Measurements from ENCODE around the gene KLK3.
"Not testable (repeated sequence)": the region's sequence is repeated elsewhere in the genome, so short reads cannot be mapped to it uniquely, and the experiment has no call there.

The KLK3 gene

DNA sequence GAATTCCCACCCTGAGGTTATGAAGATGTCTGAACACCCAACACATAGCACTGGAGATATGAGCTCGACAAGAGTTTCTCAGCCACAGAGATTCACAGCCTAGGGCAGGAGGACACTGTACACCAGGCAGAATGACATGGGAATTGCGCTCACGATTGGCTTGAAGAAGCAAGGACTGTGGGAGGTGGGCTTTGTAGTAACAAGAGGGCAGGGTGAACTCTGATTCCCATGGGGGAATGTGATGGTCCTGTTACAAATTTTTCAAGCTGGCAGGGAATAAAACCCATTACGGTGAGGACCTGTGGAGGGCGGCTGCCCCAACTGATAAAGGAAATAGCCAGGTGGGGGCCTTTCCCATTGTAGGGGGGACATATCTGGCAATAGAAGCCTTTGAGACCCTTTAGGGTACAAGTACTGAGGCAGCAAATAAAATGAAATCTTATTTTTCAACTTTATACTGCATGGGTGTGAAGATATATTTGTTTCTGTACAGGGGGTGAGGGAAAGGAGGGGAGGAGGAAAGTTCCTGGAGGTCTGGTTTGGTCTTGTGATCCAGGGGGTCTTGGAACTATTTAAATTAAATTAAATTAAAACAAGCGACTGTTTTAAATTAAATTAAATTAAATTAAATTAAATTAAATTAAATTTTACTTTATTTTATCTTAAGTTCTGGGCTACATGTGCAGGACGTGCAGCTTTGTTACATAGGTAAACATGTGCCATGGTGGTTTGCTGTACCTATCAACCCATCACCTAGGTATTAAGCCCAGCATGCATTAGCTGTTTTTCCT, 7.0 kb downstream of the KLK3 start:
- DNase-seq (ENCODE audit: low spot score) = no peak

DNA sequence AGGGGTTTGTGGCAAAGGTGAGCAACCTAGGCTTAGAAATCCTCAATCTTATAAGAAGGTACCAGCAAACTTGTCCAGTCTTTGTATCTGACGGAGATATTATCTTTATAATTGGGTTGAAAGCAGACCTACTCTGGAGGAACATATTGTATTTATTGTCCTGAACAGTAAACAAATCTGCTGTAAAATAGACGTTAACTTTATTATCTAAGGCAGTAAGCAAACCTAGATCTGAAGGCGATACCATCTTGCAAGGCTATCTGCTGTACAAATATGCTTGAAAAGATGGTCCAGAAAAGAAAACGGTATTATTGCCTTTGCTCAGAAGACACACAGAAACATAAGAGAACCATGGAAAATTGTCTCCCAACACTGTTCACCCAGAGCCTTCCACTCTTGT, 14.8 kb downstream of the KLK3 start:
- DNase-seq (ENCODE audit: low spot score) = no peak

DNA sequence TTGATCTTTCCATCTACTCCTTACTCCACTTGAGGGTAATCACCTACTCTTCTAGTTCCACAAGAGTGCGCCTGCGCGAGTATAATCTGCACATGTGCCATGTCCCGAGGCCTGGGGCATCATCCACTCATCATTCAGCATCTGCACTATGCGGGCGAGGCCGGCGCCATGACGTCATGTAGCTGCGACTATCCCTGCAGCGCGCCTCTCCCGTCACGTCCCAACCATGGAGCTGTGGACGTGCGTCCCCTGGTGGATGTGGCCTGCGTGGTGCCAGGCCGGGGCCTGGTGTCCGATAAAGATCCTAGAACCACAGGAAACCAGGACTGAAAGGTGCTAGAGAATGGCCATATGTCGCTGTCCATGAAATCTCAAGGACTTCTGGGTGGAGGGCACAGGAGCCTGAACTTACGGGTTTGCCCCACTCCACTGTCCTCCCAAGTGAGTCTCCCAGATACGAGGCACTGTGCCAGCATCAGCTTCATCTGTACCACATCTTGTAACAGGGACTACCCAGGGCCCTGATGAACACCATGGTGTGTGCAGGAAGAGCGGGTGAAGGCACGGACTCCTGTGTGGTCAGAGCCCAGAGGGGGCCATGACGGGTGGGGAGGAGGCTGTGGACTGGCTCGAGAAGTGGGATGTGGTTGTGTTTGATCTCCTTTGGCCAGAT, 15.8 kb downstream of the KLK3 start:
- no peak for DNase-seq (ENCODE audit: low spot score)

DNA sequence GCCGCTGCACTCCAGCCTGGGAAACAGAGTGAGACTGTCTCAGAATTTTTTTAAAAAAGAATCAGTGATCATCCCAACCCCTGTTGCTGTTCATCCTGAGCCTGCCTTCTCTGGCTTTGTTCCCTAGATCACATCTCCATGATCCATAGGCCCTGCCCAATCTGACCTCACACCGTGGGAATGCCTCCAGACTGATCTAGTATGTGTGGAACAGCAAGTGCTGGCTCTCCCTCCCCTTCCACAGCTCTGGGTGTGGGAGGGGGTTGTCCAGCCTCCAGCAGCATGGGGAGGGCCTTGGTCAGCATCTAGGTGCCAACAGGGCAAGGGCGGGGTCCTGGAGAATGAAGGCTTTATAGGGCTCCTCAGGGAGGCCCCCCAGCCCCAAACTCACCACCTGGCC, 18.3 kb downstream of the KLK3 start, which contains the start of gene KLK2:
Gene KLK2, plus strand, starts transcription at position 384 of the 400 bp plus-strand sequence. CDS start 35 bp downstream, outside the sequence.
- DNase-seq (ENCODE audit: low spot score) = no peak

DNA sequence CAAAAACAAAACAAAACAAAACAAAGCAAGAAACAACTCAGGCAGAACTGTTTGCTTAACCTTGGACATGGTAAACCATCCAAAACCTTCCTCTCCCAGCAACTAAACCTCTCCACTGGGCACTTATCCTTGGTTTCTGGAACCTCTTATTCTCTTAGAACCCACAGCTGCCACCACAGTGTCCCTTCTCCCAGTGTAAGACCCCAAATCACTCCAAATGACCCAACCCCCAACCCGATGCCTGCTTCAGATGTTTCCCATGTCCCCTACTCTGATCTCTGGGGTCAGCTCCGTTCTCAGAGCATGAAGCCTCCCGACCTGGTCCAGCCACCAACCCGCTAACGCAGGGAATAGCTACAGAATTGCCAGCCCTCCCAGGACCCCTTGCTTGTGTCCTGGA, 19.5 kb downstream of the KLK3 start:
- DNase-seq (ENCODE audit: low spot score) = no peak

DNA sequence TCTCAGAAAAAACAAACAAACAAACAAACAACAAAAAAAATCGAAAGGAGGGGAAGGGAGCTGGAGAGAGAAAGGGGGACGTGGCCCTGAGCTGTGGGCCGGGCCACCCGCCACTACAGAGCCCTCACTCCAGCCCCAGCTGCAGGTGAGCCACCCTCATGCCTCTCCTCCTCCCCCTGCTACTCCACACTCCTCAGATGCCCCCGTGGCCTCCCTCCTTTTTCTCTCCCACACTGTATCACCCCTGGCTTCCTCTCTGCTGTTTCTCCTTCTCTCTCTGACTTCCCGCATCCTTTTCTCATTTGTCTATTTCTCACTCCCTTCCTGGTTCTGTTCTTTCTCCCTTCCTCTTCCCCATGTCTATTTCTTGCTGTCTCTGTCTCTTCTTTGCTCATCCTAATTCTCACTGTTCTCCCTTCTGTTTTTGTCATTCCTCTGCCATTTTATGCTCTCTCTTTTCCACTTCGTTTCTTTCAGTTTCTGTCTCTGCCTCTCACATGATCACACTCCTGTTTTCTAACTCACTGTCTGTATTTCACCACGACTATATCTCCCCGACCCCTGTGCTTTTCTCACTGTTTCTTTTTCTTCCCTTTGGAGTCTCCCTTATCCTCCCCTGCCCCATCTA, 21.2 kb downstream of the KLK3 start:
- DNase-seq (ENCODE audit: low spot score) = no peak

DNA sequence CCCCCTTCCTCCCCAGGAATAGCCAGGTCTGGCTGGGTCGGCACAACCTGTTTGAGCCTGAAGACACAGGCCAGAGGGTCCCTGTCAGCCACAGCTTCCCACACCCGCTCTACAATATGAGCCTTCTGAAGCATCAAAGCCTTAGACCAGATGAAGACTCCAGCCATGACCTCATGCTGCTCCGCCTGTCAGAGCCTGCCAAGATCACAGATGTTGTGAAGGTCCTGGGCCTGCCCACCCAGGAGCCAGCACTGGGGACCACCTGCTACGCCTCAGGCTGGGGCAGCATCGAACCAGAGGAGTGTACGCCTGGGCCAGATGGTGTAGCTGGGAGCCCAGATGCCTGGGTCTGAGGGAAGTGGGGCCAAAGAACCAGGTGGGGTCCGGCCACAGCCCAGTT, 21.7 kb downstream of the KLK3 start:
- DNase-seq (ENCODE audit: low spot score) = no peak

DNA sequence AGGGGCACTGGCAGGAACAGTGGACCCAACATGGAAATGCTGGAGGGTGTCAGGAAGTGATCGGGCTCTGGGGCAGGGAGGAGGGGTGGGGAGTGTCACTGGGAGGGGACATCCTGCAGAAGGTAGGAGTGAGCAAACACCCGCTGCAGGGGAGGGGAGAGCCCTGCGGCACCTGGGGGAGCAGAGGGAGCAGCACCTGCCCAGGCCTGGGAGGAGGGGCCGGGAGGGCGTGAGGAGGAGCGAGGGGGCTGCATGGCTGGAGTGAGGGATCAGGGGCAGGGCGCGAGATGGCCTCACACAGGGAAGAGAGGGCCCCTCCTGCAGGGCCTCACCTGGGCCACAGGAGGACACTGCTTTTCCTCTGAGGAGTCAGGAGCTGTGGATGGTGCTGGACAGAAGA, 22.6 kb downstream of the KLK3 start:
- no peak for DNase-seq (ENCODE audit: low spot score)

DNA sequence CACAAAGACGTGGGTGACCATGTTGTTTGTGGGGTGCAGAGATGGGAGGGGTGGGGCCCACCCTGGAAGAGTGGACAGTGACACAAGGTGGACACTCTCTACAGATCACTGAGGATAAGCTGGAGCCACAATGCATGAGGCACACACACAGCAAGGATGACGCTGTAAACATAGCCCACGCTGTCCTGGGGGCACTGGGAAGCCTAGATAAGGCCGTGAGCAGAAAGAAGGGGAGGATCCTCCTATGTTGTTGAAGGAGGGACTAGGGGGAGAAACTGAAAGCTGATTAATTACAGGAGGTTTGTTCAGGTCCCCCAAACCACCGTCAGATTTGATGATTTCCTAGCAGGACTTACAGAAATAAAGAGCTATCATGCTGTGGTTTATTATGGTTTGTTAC, 24.1 kb downstream of the KLK3 start:
- no peak for DNase-seq (ENCODE audit: low spot score)

DNA sequence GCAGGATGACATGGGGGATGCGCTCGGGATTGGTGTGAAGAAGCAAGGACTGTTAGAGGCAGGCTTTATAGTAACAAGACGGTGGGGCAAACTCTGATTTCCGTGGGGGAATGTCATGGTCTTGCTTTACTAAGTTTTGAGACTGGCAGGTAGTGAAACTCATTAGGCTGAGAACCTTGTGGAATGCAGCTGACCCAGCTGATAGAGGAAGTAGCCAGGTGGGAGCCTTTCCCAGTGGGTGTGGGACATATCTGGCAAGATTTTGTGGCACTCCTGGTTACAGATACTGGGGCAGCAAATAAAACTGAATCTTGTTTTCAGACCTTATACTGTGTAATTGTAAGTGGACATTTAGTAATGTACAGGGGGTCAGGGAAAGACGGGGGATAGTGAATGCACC, 25.5 kb downstream of the KLK3 start:
- DNase-seq (ENCODE audit: low spot score) = no peak

DNA sequence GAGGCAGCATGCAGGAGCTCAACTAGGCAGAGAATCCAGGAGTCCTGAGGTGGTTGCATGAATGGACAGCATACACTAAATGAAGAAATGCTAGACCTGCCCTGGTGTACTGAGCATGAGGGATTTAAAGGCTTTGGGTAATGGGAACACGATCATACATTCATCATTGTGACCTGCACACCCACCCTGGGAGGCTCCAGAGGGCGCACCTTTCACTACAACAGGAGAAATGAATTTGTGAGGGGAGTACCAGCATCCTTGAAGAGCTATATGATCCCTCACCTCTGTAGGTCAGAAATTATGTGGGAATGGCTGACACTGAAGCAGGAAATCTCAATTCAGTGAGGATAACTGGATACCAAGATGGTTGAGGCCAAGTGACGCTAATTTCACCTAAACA, 27.5 kb downstream of the KLK3 start:
- DNase-seq (ENCODE audit: low spot score) = no peak

DNA sequence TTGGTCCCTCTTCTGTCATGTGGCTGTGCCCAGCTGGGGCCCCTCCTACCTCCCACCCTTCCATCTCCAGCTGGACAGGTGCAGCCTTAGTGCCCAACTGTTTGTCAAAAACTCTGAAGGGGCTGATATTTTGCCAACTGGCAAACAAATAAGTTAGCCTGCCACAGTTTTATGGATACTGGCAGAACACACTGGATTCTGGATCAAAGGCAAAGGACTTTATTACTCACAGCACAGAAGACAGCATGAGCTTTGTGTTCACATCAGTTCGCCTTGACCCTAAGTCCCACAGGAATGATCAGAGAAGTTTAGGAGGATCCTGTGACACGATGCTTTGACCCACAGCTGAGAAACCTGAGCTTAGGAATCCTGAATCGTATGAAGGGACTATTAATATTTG, 34.9 kb downstream of the KLK3 start:
- DNase-seq (ENCODE audit: low spot score) = no peak

DNA sequence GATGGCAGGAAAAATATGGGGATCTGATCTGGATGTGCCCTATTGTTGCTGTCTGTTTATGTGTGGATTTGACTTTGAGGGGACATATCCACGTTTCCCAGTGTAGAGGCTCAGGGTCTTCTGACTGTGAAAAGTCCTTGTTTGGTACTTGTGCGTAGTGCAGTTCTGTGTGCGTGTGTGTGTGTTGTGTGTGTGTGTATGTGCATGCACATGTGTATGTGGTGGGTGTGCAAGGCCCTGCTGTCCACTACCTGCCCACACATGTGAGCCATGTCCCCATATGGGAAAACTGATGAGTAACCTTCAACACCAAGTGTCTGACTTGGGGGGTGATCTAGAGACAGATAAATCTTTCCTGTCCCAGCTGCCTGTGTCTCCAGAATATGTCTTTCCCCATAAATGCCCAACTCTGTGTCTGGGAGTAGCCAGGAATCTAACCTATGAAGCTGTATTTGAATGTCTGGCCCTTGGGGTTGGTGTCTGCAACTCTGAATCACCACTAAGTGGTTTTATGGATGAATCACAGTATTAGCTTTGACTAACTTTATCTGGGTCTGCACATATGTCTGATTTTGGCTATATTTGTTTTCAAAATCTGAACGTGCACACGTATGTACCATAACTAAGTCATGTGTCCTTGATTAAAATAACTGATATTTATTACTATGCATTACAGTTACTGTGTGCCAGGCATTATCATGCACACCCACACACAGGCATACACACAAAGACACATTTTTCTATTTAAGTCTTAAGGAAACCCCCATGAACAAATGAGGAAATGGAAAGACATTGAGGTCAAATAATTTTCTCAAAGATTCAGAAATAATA, 35.9 kb downstream of the KLK3 start:
- DNase-seq (ENCODE audit: low spot score) = no peak

DNA sequence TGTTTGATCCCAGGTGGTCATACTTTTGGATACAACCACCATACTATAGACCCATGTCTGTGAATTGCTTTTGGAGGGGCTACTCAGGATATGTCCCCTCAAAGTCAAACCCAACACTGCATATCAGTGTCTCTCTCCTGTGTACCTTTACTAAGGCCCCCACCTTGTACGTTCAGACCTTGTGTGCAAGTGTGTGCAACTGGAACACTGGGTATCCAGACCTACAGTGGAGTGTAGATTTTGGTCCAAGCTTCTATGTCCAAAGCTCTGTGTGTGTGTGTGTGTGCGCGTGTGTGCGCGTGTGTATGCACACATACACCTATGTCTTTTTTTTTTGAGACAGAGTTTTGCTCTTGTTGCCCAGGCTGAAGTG, 36.5 kb downstream of the KLK3 start:
- DNase-seq (ENCODE audit: low spot score) = no peak

DNA sequence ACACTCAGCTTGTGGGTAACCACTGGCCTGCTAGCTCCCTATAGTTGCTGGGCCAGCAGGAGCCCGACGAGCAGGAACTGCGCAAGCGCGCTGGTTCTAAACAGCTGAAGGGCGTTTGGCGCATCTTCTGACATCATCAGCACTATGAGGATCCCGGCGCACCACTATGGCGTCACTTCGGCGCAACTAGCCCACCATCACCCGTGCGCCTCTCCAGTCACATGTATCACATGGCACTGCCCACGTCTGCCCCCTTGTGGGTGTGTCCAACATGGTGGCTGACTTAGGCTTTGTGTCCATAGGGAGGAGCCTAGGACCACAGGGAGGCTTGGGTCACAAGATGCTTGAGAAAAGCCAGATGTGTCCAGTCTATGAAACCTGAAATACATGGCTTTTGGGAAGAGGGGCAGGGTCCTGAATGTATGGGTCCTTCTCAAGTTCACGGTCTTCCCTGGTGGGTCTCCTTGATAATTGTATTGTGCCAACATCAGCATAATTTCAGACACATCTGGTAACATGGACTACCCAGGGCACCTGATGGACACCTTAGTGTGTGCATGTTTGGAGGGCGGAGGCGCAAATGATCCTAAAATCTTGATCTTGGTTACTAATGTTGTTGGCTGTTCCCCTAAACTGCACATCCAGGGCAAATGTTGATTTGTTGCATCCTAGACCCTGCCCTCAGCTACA, 38.5 kb downstream of the KLK3 start:
- DNase-seq (ENCODE audit: low spot score) = no peak

DNA sequence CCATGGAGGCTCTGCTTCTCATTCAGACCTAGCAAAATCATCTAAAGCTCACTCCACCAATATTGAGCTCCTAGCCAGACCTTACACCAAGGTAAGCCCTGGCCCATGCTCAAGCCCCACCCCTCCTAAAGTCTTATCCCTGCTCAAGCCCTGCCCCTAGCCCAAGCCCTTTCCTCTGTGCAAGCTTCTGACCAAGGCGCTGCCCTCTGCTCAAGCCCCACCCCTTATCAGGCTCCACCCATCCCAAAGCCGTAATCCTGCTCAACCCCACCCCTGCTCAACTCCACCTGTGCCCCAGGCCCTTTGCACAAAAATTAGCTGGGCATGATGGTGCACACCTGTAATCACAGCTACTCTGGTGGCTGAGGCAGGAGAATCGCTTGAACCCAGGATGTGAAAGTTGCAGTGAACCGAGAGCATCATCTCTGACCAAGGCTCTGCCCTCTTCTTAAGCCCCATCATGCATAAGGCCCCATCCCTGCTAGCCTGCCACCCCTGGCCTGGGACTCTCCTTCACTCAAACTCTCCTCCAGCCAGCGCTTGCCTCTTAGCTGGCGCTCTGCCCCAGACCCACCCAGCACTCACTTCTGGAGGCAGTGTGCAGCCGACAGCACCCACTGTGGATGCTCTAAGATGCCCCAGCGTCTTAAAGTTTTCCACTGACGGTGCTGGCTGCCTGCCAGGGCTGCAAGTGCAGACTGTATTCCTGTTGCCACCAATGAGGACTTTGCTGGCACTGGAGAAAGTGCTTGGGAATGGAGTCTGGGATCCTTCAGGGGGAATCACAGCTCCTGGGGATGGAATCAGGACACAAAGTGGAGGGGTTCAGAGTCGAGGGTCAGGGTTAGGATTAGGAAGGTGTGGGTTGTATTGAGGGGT, 40.0 kb downstream of the KLK3 start:
- DNase-seq (ENCODE audit: low spot score) = no peak

DNA sequence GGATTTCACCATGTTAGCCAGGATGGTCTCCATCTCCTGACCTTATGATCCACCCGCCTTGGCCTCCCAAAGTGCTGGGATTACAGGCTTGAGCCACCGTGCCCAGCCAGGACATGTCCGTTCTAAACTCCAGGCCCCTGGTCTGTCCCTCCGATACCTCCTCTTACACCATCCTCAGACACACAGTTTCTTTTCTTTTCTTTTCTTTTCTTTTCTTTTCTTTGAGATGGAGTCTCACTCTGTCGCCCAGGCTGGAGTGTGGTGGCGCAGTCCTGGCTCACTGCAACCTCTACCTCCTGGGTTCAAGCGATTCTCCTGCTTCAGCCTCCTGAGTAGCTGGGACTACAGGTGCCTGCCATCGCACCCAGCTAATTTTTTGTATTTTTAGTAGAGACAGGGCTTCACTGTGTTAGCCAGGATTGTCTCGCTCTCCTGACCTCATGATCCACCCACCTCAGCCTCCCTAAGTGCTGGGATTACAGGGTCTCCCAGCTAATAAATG, 41.4 kb downstream of the KLK3 start:
- not testable (repeated sequence) for DNase-seq (ENCODE audit: low spot score)

DNA sequence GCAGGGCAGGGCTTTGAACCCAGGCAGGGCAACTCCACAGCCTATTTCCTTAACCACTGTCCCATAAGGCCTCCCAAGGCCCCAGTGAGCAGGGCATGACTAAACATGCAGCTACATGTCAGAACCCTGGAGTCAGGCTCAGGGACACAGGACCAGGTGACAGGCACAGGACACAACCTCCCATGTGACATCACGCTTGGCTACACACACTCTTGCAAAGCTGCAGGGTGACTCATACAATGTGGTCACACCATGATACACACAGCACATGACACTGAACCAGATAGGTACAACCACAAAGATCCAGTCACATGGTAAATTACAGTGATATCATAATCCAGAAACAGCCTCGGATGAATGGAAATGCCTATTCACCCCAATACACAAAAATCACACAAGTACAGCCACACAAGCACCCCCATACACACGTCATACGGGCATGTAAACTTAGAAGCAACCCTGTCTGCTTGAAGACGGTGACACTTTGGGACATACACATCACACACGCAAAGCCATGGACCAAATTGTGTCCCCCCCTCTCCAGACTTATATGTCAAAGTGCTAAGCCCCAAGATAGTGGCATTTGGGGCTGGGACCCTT, 42.0 kb downstream of the KLK3 start:
- no peak for DNase-seq (ENCODE audit: low spot score)

DNA sequence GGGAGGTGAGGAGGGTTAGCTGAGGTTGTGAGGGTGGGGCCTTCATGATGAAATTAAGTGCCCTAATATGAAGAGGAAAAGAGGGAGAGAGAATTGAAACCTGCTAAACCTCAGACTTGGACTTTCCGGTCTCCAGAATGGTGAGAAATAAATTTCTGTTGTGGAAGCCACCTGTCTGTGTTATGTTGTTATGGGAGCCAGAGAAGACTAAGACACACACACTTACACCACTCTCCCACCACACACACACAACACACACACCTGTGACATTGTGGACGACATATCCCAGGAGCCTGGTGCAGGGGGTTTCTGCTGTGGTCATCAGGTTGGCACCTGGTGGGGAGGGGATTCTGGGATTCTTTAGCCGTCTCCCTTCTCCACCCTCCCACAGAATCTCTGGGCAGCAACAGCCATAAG, 42.5 kb downstream of the KLK3 start:
- no peak for DNase-seq (ENCODE audit: low spot score)

DNA sequence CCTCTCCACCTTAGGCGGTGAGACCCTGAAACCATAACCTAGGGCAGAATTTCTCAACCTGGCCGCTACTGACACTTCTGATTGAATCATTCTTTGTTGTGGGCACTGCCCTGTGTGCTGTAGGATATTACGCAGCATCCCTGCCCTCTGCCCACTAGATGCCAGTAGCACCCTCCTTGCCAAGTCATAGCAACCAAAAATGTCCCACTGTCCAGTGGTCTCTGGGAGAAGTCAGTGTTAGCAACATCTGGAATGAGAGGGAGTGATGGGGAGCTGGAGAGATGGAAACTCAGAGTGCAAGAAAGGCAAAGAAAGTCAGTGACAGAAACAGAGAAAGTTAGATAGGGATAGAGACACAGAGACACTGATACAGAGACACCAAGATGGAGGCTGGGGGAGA, 42.9 kb downstream of the KLK3 start:
- no peak for DNase-seq (ENCODE audit: low spot score)
